ENCODE measurements around the gene NDUFV2. TPM values are rescaled to one million over a fixed set of nuclear protein-coding genes. Genes with fewer than 3 reads are reported as not detected.

NDUFV2 gene
- total and polyA plus RNA-seq, 2 of the 8 experiments (the other 6 are each of a cell fraction or from before 2014, with no cell fraction given), result 90.8 to 191 TPM

DNA sequence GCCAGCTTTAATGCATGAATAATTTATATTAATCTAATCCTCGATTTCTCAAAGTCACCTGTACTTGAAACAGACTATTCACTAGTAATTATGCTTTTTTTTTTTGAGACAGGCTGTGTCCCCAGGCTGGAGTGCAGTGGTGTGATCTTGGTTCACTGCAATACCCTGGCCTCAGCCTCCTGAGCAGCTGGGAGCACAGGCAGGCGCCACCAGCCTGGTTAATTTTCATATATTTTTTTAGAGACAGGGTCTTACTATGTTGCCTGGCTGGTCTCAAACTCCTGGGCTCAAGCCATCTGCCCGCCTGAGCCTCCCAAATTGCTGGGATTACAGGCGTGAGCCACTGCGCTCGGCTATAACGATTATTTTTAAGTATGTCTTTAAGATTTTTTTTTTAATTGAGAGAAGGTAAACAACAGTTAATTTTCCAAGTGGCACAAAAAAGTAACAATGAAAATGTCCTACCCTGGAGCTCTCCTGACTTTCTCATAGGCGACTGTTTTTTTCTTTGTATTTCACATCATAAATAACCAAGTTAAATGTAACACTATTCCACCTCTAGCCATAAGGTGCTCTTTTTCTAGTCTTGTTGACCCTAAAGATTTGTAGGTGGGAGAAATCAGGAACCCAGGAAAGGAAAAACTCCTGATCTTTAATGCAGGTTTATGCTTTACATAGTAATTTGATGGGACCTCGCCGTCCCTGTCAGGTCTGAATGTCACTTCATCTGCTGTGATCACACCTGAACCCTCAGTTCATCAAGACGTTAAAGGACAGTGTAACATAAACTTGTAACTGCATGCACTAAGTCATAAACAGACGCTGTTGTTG, 32.8 kb downstream of the NDUFV2 start:
- H3K79me1 ChIP-seq (ENCODE audit: low read depth, low read length), result peaks cover 4% of the 10 kb centered on the region; the same call in 1 of the 2 replicates
- no peak overlapping the region for H4K8ac ChIP-seq (ENCODE audit: extremely low read depth, insufficient read depth, low read length)
- H3K9me3 ChIP-seq (ENCODE audit: insufficient read depth in 2 of 2, low read depth in 1 of 2, low read length in 1 of 2), result no peaks in the 10 kb centered on the region
- no peak overlapping the region for H2BK15ac ChIP-seq (ENCODE audit: low read length)
- 60% methylated on average over 12 of the region's 12 CpGs; no CpG with 5 or more reads in 1 of the 2 experiments for WGBS, 2 experiments (ENCODE audit: extremely low coverage in 1 of 2, insufficient coverage in 1 of 2, insufficient read length in 1 of 2, insufficient replicate concordance in 2 of 2, low coverage in 1 of 2, low lambda C conversion rate in 2 of 2, missing lambda C conversion rate in 1 of 2)
- no peak for DNase-seq (ENCODE audit: low read depth in 1 of 2, low spot score in 2 of 2)
- H3K9ac ChIP-seq (replicated peaks in 1 of 4; ENCODE audit: extremely low read depth in 1 of 4, low read depth in 3 of 4, low read length in 3 of 4), result peak overlapping the region in 3 of 4 experiments; percentile 13 to 77 (median 50); a peak in 4 of 7 replicates
- no peak overlapping the region for H2BK120ac ChIP-seq (replicated peaks; ENCODE audit: low read depth, low read length)
- H3K23me2 ChIP-seq (ENCODE audit: low read depth, low read length), result peaks cover 8% of the 10 kb centered on the region
- H2AFZ ChIP-seq (ENCODE audit: low read length), result no peak overlapping the region
- no peak overlapping the region for H3K18ac ChIP-seq (ENCODE audit: extremely low read depth, low read length)
- no peak overlapping the region for H3K14ac ChIP-seq (ENCODE audit: insufficient read length)
- peak overlapping the region; percentile 74 to 90 for H3K4me2 ChIP-seq (ENCODE audit: insufficient read depth in 1 of 2, low read depth in 2 of 2, low read length in 2 of 2)
- peak overlapping the region; percentile 60 for H3K4ac ChIP-seq (replicated peaks; ENCODE audit: insufficient read length, low read depth, low read length)
- no peak overlapping the region for H4K91ac ChIP-seq (replicated peaks; ENCODE audit: insufficient read length, low read length)
- H3K27ac ChIP-seq (ENCODE audit: low read depth, low read length), result peak overlapping the region; percentile 92; the same call in 1 of the 2 replicates
- CTCF ChIA-PET (ENCODE audit: partially characterized antibody), result interaction anchor here (0.5 to 2.1 kb wide), 8 partner anchors 10 to 328 kb away, joined by 3 to 6 read pairs (median 4); no protein-coding TSS in a partner anchor
- peak overlapping the region; percentile 98; the same call in 1 of the 2 replicates for H2BK5ac ChIP-seq (ENCODE audit: low read depth, low read length)
- H3K27me3 ChIP-seq (replicated peaks in 1 of 4; ENCODE audit: control insufficient read depth in 3 of 4, extremely low read depth in 1 of 4, insufficient read depth in 3 of 4, low read length in 3 of 4), result no peaks in the 10 kb centered on the region
- peaks cover 0 to 9% of the 10 kb centered on the region in 2 experiments for H4K20me1 ChIP-seq (replicated peaks in 1 of 2; ENCODE audit: control insufficient read depth in 1 of 2, insufficient read depth in 2 of 2, low read length in 2 of 2)
- no peak overlapping the region for H4K5ac ChIP-seq (ENCODE audit: insufficient read length, low read depth, low read length)
- H3K4me1 ChIP-seq (replicated peaks in 1 of 4; ENCODE audit: control insufficient read depth in 3 of 4, insufficient read depth in 4 of 4, low read length in 3 of 4), result peaks cover 0 to 3% (median 1%) of the 10 kb centered on the region in 4 experiments; a peak in 2 of 7 replicates
- H3K56ac ChIP-seq (replicated peaks; ENCODE audit: insufficient read length, low read depth, low read length), result no peak overlapping the region
- 0 out of 2 replicates have a peak overlapping the region, but pooled peaks have one; percentile 56 for H2AK5ac ChIP-seq (ENCODE audit: low read depth, low read length)
- no peak overlapping the region for H2BK20ac ChIP-seq (ENCODE audit: low read length)
- peak overlapping the region; percentile 18 for H3K23ac ChIP-seq (ENCODE audit: insufficient read length)
- H3K36me3 ChIP-seq (ENCODE audit: control insufficient read depth in 2 of 4, insufficient read depth in 4 of 4, low read length in 3 of 4), result peaks cover 4 to 46% (median 15%) of the 10 kb centered on the region in 4 experiments; a peak in 6 of 8 replicates
- H2BK12ac ChIP-seq (ENCODE audit: low read depth, low read length), result no peak overlapping the region
- POLR2A ChIA-PET (ENCODE audit: partially characterized antibody), result interaction anchor here (0.5 to 4.4 kb wide), 18 partner anchors 9 to 490 kb away, joined by 3 to 44 read pairs (median 4); partner anchors contain the start of genes NDUFV2 and TWSG1
- peaks cover 7 to 31% of the 10 kb centered on the region in 2 experiments for H3K79me2 ChIP-seq (ENCODE audit: control insufficient read depth in 1 of 2, insufficient read depth in 2 of 2, low read length in 2 of 2)
- no peak for FAIRE-seq
- H3K4me3 ChIP-seq (ENCODE audit: extremely low read depth in 1 of 4, insufficient read depth in 2 of 4, low read depth in 3 of 4, low read length in 4 of 4), result peak overlapping the region; percentile 79 to 85 (median 80)
- no peak for TF ChIP-seq POLR2AphosphoS5 (IDR thresholded peaks at IDR 0.05; ENCODE audit: low read depth, low read length)
- TF ChIP-seq GTF2F1 (IDR thresholded peaks at IDR 0.05; ENCODE audit: borderline replicate concordance, low read depth, low read length), result no peak
- TF ChIP-seq MAFK (IDR thresholded peaks at IDR 0.05; ENCODE audit: low read depth, low read length), result no peak
- TF ChIP-seq SP4 (IDR thresholded peaks at IDR 0.05; ENCODE audit: low read length), result no peak
- TF ChIP-seq, protein P1, sequence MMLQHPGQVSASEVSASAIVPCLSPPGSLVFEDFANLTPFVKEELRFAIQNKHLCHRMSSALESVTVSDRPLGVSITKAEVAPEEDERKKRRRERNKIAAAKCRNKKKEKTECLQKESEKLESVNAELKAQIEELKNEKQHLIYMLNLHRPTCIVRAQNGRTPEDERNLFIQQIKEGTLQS (IDR thresholded peaks at IDR 0.05; ENCODE audit: insufficient read depth, low read depth, low read length), result no peak
- no peak for TF ChIP-seq EGR1 (IDR thresholded peaks at IDR 0.05; ENCODE audit: borderline replicate concordance, low read depth, low read length)
- no peak for TF ChIP-seq JUND (IDR thresholded peaks at IDR 0.05; ENCODE audit: low read length)
- TF ChIP-seq TBP (IDR thresholded peaks at IDR 0.05; ENCODE audit: low read depth, low read length), result no peak
- TF ChIP-seq EZH2 (IDR thresholded peaks at IDR 0.05; ENCODE audit: low read depth, low read length, severe bottlenecking), result no peak
- TF ChIP-seq RAD21 (IDR thresholded peaks at IDR 0.05 in 1 of 2, conservative IDR thresholded peaks at IDR 0.05 in 1 of 2; ENCODE audit: low read depth in 2 of 2, low read length in 2 of 2), result no peak
